Prostate gland (tissue), 2 donors: ENCODE results near the gene RALY. TPM values are rescaled to one million over a fixed set of nuclear protein-coding genes. Genes with fewer than 3 reads are reported as not detected.

Experiments
- DNase-seq: peaks from one replicate; pipeline ENCODE4 v3.0.0-alpha.2; 2019; ENCODE audit warnings: low spot score
- H3K27ac ChIP-seq, 2 donors: fragments of 200-600 bp; sonication (generic); 2 replicates each; pipeline ENCODE4 v1.5.1; 2017 to 2019
- H3K27me3 ChIP-seq: fragments of 200-600 bp; sonication (generic); replicated peaks from 2 replicates; pipeline ENCODE4 v1.5.1; 2019; ENCODE audit not compliant: insufficient read depth
- H3K36me3 ChIP-seq, 2 donors: fragments of 200-600 bp; sonication (generic); 1 replicate in 1 of 2; 2 replicates in 1 of 2; pipeline versions ENCODE4 v1.5.1 to v1.8.1; 2017 to 2019
- H3K4me1 ChIP-seq: fragments of 200-600 bp; sonication (generic); replicated peaks from 2 replicates; pipeline ENCODE4 v1.5.1; 2019
- H3K4me3 ChIP-seq, 2 donors: fragments of 200-600 bp; sonication (generic); 2 replicates each; pipeline ENCODE4 v1.5.1; 2017 to 2019
- H3K9me3 ChIP-seq: fragments of 200-600 bp; sonication (generic); 2 replicates; pipeline ENCODE4 v1.5.1; 2017
- POLR2A ChIP-seq: fragments of 450-650 bp; IDR thresholded peaks from one replicate; pipeline ENCODE4 v1.6.1; 2016; ENCODE audit warnings: antibody characterized with exemption, mild to moderate bottlenecking
- POLR2AphosphoS5 ChIP-seq: sonication (generic); formaldehyde crosslinking; IDR thresholded peaks from one replicate; pipeline ENCODE4 v1.6.1; 2017; ENCODE audit warnings: antibody characterized with exemption
- WGBS: methylation state at CpG from one replicate; pipeline ENCODE4 v1.1.5; 2018; 5-methylcytosine and 5-hydroxymethylcytosine counted together
- intact Hi-C: fragments of 100-400 bp; cut with DNase I; formaldehyde crosslinking; loops from one replicate; pipeline ENCODE4 v1.14.2; 2022
- total RNA-seq, 2 donors: library from RNA; depleted of rRNA; stranded (reverse); fragments of >200 nt; gene quantifications; one replicate each; pipeline ENCODE4 v1.1.0, GENCODE V29; 2016
- TF ChIP-seq, protein P1 (sequence below), 4 experiments: fragments of 200-600 bp in 2 of 4; fragments of 450-650 bp in 2 of 4; sonication (generic) in 2 of 4; IDR thresholded peaks; 1 replicate in 3 of 4; 2 replicates in 1 of 4; pipeline ENCODE4 v1.5.1; 2016 to 2019; ENCODE audit warnings: antibody characterized with exemption in 4 of 4, mild to moderate bottlenecking in 2 of 4, moderate library complexity in 2 of 4

Gene RALY
- total RNA-seq, 2 donors from 2014 or later: 120 to 187 TPM

DNA sequence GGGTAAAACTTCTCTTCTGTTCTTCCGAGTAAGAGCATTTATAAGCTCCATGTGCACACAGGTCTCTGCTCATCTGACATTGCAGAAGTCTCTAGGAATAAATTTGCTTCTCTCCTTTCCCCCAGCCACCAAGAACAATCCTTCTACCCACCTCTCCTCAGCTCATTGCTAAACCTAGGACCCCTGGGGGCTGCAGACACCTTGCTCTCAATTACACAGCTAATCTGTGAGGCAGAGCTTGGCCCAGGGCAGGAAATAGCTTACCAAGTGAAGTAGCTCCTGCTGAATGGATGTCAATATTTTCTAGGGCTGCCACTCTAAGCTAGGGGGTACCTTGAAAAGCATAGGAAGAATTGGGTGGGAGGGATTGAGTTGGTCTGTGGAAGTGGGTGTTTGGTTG, 74.3 kb downstream of the RALY start:
- DNase-seq: no peak
- 41% methylated on average over 1 of the region's 1 CpG for WGBS
- intact Hi-C loops: loop anchor here (5.0 kb wide), 2 partner anchors 71 to 136 kb away; no protein-coding TSS in a partner anchor
- TF ChIP-seq POLR2A (no peak), POLR2AphosphoS5 (no peak)
- TF ChIP-seq, protein P1, sequence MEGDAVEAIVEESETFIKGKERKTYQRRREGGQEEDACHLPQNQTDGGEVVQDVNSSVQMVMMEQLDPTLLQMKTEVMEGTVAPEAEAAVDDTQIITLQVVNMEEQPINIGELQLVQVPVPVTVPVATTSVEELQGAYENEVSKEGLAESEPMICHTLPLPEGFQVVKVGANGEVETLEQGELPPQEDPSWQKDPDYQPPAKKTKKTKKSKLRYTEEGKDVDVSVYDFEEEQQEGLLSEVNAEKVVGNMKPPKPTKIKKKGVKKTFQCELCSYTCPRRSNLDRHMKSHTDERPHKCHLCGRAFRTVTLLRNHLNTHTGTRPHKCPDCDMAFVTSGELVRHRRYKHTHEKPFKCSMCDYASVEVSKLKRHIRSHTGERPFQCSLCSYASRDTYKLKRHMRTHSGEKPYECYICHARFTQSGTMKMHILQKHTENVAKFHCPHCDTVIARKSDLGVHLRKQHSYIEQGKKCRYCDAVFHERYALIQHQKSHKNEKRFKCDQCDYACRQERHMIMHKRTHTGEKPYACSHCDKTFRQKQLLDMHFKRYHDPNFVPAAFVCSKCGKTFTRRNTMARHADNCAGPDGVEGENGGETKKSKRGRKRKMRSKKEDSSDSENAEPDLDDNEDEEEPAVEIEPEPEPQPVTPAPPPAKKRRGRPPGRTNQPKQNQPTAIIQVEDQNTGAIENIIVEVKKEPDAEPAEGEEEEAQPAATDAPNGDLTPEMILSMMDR (IDR thresholded peaks at IDR 0.05): no peak
- Histone ChIP-seq H3K4me3 (no peak overlapping the region), H3K4me1 (no peaks in the 10 kb centered on the region), H3K9me3 (no peaks in the 10 kb centered on the region), H3K27ac (no peak overlapping the region), H3K36me3 (no peaks in the 10 kb centered on the region), H3K27me3 (no peaks in the 10 kb centered on the region)

DNA sequence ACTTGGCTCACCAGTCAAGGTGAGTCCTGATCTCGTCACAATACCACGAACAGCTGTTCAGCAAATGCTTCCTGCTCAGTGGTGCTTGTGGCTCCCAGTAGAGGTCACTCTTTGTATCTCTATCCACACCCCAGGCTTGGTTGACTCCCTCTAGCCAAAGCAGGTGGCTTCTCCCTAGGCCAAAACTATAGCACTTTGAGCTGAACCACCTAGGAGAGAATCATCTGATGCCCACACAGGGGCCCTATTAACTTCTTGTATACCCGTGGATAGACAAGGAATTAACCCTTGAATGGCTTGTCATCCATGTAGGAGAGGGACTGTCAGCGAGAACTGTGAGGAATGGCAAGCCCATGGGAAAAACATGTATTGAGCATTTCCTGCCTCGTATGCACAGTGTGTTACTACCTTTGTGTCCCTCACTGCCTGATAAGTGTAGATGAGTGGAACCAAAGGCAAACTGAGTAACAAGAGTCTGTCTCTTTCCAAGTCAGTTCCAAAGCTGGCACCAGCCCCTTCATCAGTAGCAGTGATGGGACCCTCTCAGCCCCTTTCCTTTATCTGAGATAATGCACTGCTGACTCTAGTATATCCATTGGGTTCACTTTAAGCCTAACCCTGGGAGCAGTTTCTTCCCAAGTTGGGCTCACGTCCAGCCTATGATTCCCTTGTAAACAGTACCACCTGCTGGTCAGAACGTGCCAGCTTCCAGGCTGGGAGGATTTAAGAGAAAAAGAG, 75.8 kb downstream of the RALY start:
- H3K4me3 ChIP-seq: no peak overlapping the region
- H3K27ac ChIP-seq: no peak overlapping the region
- H3K4me1 ChIP-seq: no peaks in the 10 kb centered on the region
- no peaks in the 10 kb centered on the region for H3K9me3 ChIP-seq
- no peaks in the 10 kb centered on the region for H3K36me3 ChIP-seq
- no peaks in the 10 kb centered on the region for H3K27me3 ChIP-seq
- no peak for TF ChIP-seq POLR2A
- TF ChIP-seq, protein P1 (IDR thresholded peaks at IDR 0.05): peak; percentile 60 to 90 (median 86)
- TF ChIP-seq POLR2AphosphoS5: peak; percentile 67
- intact Hi-C loops: loop anchor here (2.0 to 5.0 kb wide), 4 partner anchors 58 to 207 kb away; no protein-coding TSS in a partner anchor
- peak; percentile 79 for DNase-seq
- WGBS: 15% methylated on average over 7 of the region's 7 CpGs

DNA sequence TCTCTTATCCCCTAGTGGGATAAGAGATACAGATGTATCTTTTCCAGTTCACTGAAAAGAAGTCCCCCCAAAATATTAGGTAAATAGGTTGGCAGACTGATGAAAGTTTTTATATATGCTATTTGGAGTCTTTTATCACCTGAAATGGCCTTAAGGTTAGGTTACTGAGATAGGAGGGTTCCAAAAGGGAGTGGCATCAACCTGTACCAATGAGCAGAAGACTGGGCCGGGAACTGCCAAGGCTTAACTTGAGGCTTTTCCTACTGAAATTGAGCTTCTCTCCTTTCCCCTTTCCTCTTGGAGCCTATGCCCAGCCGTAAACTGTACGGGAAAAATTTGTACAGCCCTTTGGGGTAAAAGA, 76.3 kb downstream of the RALY start:
- Histone ChIP-seq H3K27me3 (no peaks in the 10 kb centered on the region), H3K4me3 (no peak overlapping the region), H3K9me3 (no peaks in the 10 kb centered on the region), H3K4me1 (no peaks in the 10 kb centered on the region), H3K27ac (no peak overlapping the region), H3K36me3 (no peaks in the 10 kb centered on the region)
- TF ChIP-seq, protein P1 (IDR thresholded peaks at IDR 0.05): no peak
- TF ChIP-seq POLR2AphosphoS5 (no peak), POLR2A (no peak)
- intact Hi-C loops: loop anchor here (2.0 to 5.0 kb wide), 2 partner anchors 57 to 207 kb away; no protein-coding TSS in a partner anchor
- no peak for DNase-seq
- 89% methylated on average over 3 of the region's 3 CpGs for WGBS

DNA sequence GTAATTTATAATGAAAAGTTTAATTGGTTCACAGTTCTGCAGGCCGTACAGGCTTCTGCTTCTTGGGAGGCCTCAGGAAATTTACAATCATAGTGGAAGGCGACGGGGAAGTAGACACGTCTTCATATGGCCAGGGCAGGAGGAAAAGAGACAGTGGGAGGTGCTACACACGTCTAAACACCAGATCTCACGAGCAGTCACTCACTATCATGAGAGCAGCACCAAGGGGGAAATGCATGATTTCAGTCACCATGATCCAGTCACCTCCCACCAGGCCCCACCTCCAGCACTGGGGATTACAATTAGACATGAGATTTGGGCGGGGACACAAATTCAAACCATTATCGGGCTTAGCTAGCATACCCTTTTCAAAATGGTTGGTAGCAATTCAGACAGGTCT, 77.1 kb downstream of the RALY start:
- no peaks in the 10 kb centered on the region for H3K9me3 ChIP-seq
- no peaks in the 10 kb centered on the region for H3K27me3 ChIP-seq
- no peak for DNase-seq
- intact Hi-C loops: loop anchor here (2.0 to 5.0 kb wide), 2 partner anchors 56 to 208 kb away; no protein-coding TSS in a partner anchor
- WGBS: 84% methylated on average over 8 of the region's 8 CpGs
- TF ChIP-seq POLR2A (no peak), POLR2AphosphoS5 (no peak)
- TF ChIP-seq, protein P1 (IDR thresholded peaks at IDR 0.05): no peak
- no peaks in the 10 kb centered on the region for H3K4me1 ChIP-seq
- no peak overlapping the region for H3K27ac ChIP-seq
- no peaks in the 10 kb centered on the region for H3K36me3 ChIP-seq
- no peak overlapping the region for H3K4me3 ChIP-seq

DNA sequence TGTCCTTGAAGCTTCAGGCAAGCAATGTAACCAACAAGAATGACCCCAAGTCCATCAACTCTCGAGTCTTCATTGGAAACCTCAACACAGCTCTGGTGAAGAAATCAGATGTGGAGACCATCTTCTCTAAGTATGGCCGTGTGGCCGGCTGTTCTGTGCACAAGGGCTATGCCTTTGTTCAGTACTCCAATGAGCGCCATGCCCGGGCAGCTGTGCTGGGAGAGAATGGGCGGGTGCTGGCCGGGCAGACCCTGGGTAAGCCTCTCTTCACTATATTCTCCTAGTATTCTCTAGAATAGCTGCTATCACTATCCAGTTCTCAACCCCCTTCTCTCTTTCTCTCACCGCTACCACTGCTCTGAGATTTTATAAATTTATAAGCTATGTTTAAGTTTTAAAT, 78.4 kb downstream of the RALY start:
- H3K4me3 ChIP-seq: no peak overlapping the region
- no peak for DNase-seq
- no peak for TF ChIP-seq POLR2AphosphoS5
- TF ChIP-seq POLR2A: no peak
- TF ChIP-seq, protein P1 (IDR thresholded peaks at IDR 0.05): no peak
- WGBS: 91% methylated on average over 8 of the region's 8 CpGs
- no peaks in the 10 kb centered on the region for H3K27me3 ChIP-seq
- no peak overlapping the region for H3K27ac ChIP-seq
- H3K4me1 ChIP-seq: no peaks in the 10 kb centered on the region
- intact Hi-C loops: loop anchor here (5.0 kb wide), 1 partner anchor 55 kb away; no protein-coding TSS in a partner anchor
- H3K9me3 ChIP-seq: no peaks in the 10 kb centered on the region
- no peaks in the 10 kb centered on the region for H3K36me3 ChIP-seq
